GM12891 (cell line): ENCODE results near the gene ROR1.

ENCODE experiments used
- PAX5 ChIP-seq: IDR thresholded peaks from 2 replicates; pipeline ENCODE4 v1.6.1; 2011; ENCODE audit warnings: low read length, moderate library complexity, mild to moderate bottlenecking; ENCODE audit not compliant: insufficient read depth, severe bottlenecking
- POLR2A ChIP-seq: IDR thresholded peaks from 2 replicates; pipeline ENCODE4 v1.6.1; 2011; ENCODE audit warnings: low read depth, low read length, control low read depth
- POLR2AphosphoS5 ChIP-seq: IDR thresholded peaks from 2 replicates; pipeline ENCODE4 v1.6.1; 2011; ENCODE audit warnings: low read depth, low read length, control low read depth
- POU2F2 ChIP-seq: IDR thresholded peaks from 2 replicates; pipeline ENCODE4 v1.6.1; 2011; ENCODE audit warnings: low read depth, mild to moderate bottlenecking, control low read depth, low read length, moderate library complexity
- SPI1 ChIP-seq: IDR thresholded peaks from 2 replicates; pipeline ENCODE4 v1.6.1; 2011; ENCODE audit warnings: low read depth, low read length, control low read depth
- TAF1 ChIP-seq: IDR thresholded peaks from 2 replicates; pipeline ENCODE4 v1.6.1; 2011; ENCODE audit warnings: low read depth, low read length, control low read depth

- no peak for TF ChIP-seq POLR2A
- no peak for TF ChIP-seq TAF1
- no peak for TF ChIP-seq SPI1
- TF ChIP-seq POLR2AphosphoS5 = no peak
- TF ChIP-seq POU2F2 = no peak
- no peak for TF ChIP-seq PAX5
Measured at GRCh38 chr1:63807046-63807445, 33.2 kb downstream of the ROR1 start.
